ENCODE measurements around the gene ASIC2. TPM values are rescaled to one million over a fixed set of nuclear protein-coding genes. Genes with fewer than 3 reads are reported as not detected.
A peak's percentile ranks its signal among the peaks of the same experiment; 100 is the strongest.

The ASIC2 gene
- total RNA-seq, 1 experiment from 2014 or later: not detected

DNA sequence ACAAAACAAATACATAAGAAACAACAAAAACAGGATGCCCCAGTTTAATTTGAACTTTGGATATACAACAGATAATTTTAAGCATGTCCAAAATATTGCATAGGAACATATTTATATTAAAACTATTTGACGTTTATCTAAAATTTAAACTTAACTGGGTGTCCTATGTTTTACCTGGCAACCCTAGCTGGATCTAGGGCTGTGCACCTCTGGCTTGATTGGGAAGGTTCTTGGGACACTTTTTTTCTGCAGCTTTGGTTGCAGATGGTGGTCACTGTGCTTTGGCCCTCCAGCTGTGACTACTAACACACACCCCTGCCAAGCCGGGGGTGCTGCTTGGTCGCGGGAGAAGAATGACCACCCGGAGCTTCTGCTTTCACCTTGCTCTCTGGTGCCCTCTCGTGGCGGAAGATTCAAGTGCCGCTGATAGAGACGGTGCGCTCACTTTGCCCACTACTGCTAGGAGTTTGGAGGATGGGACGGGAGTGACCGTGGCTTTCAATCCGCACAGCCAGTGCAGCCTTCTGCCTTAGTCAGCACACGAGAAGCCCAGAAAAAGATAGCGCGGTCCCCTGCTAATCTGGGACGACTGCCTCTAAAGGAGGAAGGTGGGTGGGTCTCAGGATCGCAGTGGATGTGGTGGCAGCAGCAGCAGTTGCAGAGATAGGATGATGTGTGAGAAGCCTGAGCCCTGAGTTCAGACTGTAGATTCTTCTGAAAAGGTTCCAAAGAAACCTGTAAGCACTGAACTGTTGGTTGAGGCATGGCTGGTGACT, 294.8 kb downstream of the ASIC2 start:
- TF ChIP-seq POLR2A (IDR thresholded peaks at IDR 0.05; ENCODE audit: borderline replicate concordance, extremely low read depth, insufficient read depth, insufficient read length): no peak
- TF ChIP-seq, protein P1, sequence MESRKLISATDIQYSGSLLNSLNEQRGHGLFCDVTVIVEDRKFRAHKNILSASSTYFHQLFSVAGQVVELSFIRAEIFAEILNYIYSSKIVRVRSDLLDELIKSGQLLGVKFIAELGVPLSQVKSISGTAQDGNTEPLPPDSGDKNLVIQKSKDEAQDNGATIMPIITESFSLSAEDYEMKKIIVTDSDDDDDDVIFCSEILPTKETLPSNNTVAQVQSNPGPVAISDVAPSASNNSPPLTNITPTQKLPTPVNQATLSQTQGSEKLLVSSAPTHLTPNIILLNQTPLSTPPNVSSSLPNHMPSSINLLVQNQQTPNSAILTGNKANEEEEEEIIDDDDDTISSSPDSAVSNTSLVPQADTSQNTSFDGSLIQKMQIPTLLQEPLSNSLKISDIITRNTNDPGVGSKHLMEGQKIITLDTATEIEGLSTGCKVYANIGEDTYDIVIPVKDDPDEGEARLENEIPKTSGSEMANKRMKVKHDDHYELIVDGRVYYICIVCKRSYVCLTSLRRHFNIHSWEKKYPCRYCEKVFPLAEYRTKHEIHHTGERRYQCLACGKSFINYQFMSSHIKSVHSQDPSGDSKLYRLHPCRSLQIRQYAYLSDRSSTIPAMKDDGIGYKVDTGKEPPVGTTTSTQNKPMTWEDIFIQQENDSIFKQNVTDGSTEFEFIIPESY (IDR thresholded peaks at IDR 0.05; ENCODE audit: extremely low read depth, insufficient replicate concordance, low read length): no peak
- no peak for TF ChIP-seq YY1 (IDR thresholded peaks at IDR 0.05; ENCODE audit: extremely low read depth, insufficient replicate concordance, low read depth, low read length)
- TF ChIP-seq RAD21 (IDR thresholded peaks at IDR 0.05; ENCODE audit: low read depth): peak; percentile 60
- no peak for TF ChIP-seq CEBPB (IDR thresholded peaks at IDR 0.05; ENCODE audit: low read depth)
- TF ChIP-seq SP1 (IDR thresholded peaks at IDR 0.05; ENCODE audit: low read depth): no peak
- no peak for TF ChIP-seq POLR2AphosphoS5 (IDR thresholded peaks at IDR 0.05; ENCODE audit: low read depth, low read length)
- TF ChIP-seq, protein P2, sequence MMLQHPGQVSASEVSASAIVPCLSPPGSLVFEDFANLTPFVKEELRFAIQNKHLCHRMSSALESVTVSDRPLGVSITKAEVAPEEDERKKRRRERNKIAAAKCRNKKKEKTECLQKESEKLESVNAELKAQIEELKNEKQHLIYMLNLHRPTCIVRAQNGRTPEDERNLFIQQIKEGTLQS (IDR thresholded peaks at IDR 0.05): no peak
- TF ChIP-seq, protein P3, sequence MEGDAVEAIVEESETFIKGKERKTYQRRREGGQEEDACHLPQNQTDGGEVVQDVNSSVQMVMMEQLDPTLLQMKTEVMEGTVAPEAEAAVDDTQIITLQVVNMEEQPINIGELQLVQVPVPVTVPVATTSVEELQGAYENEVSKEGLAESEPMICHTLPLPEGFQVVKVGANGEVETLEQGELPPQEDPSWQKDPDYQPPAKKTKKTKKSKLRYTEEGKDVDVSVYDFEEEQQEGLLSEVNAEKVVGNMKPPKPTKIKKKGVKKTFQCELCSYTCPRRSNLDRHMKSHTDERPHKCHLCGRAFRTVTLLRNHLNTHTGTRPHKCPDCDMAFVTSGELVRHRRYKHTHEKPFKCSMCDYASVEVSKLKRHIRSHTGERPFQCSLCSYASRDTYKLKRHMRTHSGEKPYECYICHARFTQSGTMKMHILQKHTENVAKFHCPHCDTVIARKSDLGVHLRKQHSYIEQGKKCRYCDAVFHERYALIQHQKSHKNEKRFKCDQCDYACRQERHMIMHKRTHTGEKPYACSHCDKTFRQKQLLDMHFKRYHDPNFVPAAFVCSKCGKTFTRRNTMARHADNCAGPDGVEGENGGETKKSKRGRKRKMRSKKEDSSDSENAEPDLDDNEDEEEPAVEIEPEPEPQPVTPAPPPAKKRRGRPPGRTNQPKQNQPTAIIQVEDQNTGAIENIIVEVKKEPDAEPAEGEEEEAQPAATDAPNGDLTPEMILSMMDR (IDR thresholded peaks at IDR 0.05 in 2 of 3, conservative IDR thresholded peaks at IDR 0.05 in 1 of 3; ENCODE audit: borderline replicate concordance in 1 of 3, insufficient read depth in 1 of 3, low read depth in 2 of 3, low read length in 2 of 3): peak; percentile 40 to 89 (median 86); a peak in 5 of 6 replicates
- TF ChIP-seq EZH2phosphoT487 (IDR thresholded peaks at IDR 0.05; ENCODE audit: borderline replicate concordance): no peak
- no TSS peak for BruUV-seq (replicated peaks)
- CTCF ChIA-PET: interaction anchor here (0.5 to 2.8 kb wide), 19 partner anchors 11 to 753 kb away, joined by 3 to 22 read pairs (median 3); no protein-coding TSS in a partner anchor
- Histone ChIP-seq H3K27ac (ENCODE audit: low read depth, low read length) (no peak overlapping the region), H3K9ac (ENCODE audit: low read length) (no peak overlapping the region), H3K9me2 (ENCODE audit: insufficient read depth) (no peaks in the 10 kb centered on the region), H3K9me3 (ENCODE audit: control insufficient read depth in 1 of 2, insufficient read depth in 1 of 2, low read depth in 1 of 2, low read length in 2 of 2) (no peaks in the 10 kb centered on the region), H4K20me1 (ENCODE audit: insufficient read depth) (no peaks in the 10 kb centered on the region), H3K36me3 (ENCODE audit: control insufficient read depth in 1 of 2, insufficient read depth in 2 of 2, low read length in 2 of 2) (no peaks in the 10 kb centered on the region), H3K4me1 (ENCODE audit: control insufficient read depth in 1 of 2, insufficient read depth in 2 of 2, low read length in 2 of 2) (peaks cover 3 to 11% of the 10 kb centered on the region in 2 experiments; a peak in 2 of 4 replicates), H3K4me3 (replicated peaks in 1 of 2; ENCODE audit: low read depth in 1 of 2, low read length in 2 of 2) (peak overlapping the region; percentile 28 to 30), H3K27me3 (ENCODE audit: insufficient read depth, low read length) (no peaks in the 10 kb centered on the region), H3K79me2 (ENCODE audit: insufficient read depth, low read length) (no peaks in the 10 kb centered on the region), H3K4me2 (ENCODE audit: low read length) (peak overlapping the region; percentile 72), H2AFZ (ENCODE audit: low read depth, low read length, poor library complexity, severe bottlenecking) (peak overlapping the region; percentile 80)
- DNase-seq (ENCODE audit: low read depth, low spot score) (peak; percentile 55), ATAC-seq (peak; percentile 96)
- RAD21 ChIA-PET (ENCODE audit: low non-redundant PET in 1 of 2, low total read pairs in 2 of 2, uncharacterized antibody in 2 of 2, unreplicated experiment in 2 of 2): interaction anchor here in 1 of 2 experiments (0.8 kb wide), 1 partner anchor 215 kb away, joined by 3 read pairs; no protein-coding TSS in a partner anchor
- POLR2A ChIA-PET: interaction anchor here (0.6 to 1.3 kb wide), 3 partner anchors 11 to 215 kb away, joined by 3 to 4 read pairs (median 3); no protein-coding TSS in a partner anchor
- intact Hi-C loops (cut with micrococcal nuclease): loop anchor here (1.0 kb wide), 1 partner anchor 215 kb away; no protein-coding TSS in a partner anchor
